ENCODE measurements around the gene DDX5. TPM values are rescaled to one million over a fixed set of nuclear protein-coding genes. Genes with fewer than 3 reads are reported as not detected.

Gene DDX5
- total RNA-seq, 2 donors from 2014 or later = 889 to 3,042 TPM

GRCh38 chr17:64515829-64516228, 9.7 kb upstream of the DDX5 start:
- no peak for DNase-seq (ENCODE audit: low spot score)
- Histone ChIP-seq H3K27ac (no peak overlapping the region), H3K4me3 (no peak overlapping the region), H3K27me3 (replicated peaks; ENCODE audit: insufficient read depth) (no peaks in the 10 kb centered on the region), H3K36me3 (peaks cover 40% of the 10 kb centered on the region), H3K4me1 (ENCODE audit: control insufficient read depth in 1 of 2, low read depth in 2 of 2) (no peaks in the 10 kb centered on the region), H3K9me3 (no peaks in the 10 kb centered on the region)
- TF ChIP-seq CTCF (IDR thresholded peaks at IDR 0.05) = no peak
- no peak for ATAC-seq (ENCODE audit: insufficient number of reproducible peaks, low FRiP score, low read depth)

- no peak overlapping the region for H3K4me3 ChIP-seq
- no peaks in the 10 kb centered on the region for H3K9me3 ChIP-seq
- no peaks in the 10 kb centered on the region for H3K4me1 ChIP-seq (ENCODE audit: control insufficient read depth in 1 of 2, low read depth in 2 of 2)
- no peak for TF ChIP-seq CTCF (IDR thresholded peaks at IDR 0.05)
- peaks cover 44% of the 10 kb centered on the region for H3K36me3 ChIP-seq
- ATAC-seq (ENCODE audit: insufficient number of reproducible peaks, low FRiP score, low read depth) (no peak), DNase-seq (ENCODE audit: low spot score) (no peak)
- H3K27ac ChIP-seq = no peak overlapping the region
- H3K27me3 ChIP-seq (replicated peaks; ENCODE audit: insufficient read depth) = no peaks in the 10 kb centered on the region
Observed at GRCh38 chr17:64515419-64515818, 9.3 kb upstream of the DDX5 start.

- Histone ChIP-seq H3K36me3 (peaks cover 19% of the 10 kb centered on the region), H3K4me1 (ENCODE audit: control insufficient read depth in 1 of 2, low read depth in 2 of 2) (peaks cover 18 to 23% of the 10 kb centered on the region in 2 donors), H3K27ac (no peak overlapping the region), H3K27me3 (replicated peaks; ENCODE audit: insufficient read depth) (no peaks in the 10 kb centered on the region), H3K9me3 (no peaks in the 10 kb centered on the region), H3K4me3 (no peak overlapping the region)
- ATAC-seq (ENCODE audit: insufficient number of reproducible peaks, low FRiP score, low read depth) (no peak), DNase-seq (ENCODE audit: low spot score) (no peak)
- no peak for TF ChIP-seq CTCF (IDR thresholded peaks at IDR 0.05)
Observed at GRCh38 chr17:64509179-64509578, 3.1 kb upstream of the DDX5 start.

GRCh38 chr17:64508683-64509082, 2.6 kb upstream of the DDX5 start:
- DNase-seq (ENCODE audit: low spot score) = no peak
- Histone ChIP-seq H3K36me3 (peaks cover 23% of the 10 kb centered on the region), H3K4me3 (no peak overlapping the region), H3K27me3 (replicated peaks; ENCODE audit: insufficient read depth) (no peaks in the 10 kb centered on the region), H3K4me1 (ENCODE audit: control insufficient read depth in 1 of 2, low read depth in 2 of 2) (peaks cover 22 to 28% of the 10 kb centered on the region in 2 donors), H3K9me3 (no peaks in the 10 kb centered on the region), H3K27ac (no peak overlapping the region)
- no peak for TF ChIP-seq CTCF (IDR thresholded peaks at IDR 0.05)
- no peak for ATAC-seq (ENCODE audit: insufficient number of reproducible peaks, low FRiP score, low read depth)

- Histone ChIP-seq H3K9me3 (no peaks in the 10 kb centered on the region), H3K4me3 (peak overlapping the region; percentile 91), H3K27ac (peak overlapping the region; percentile 100), H3K36me3 (peaks cover 36% of the 10 kb centered on the region), H3K4me1 (ENCODE audit: control insufficient read depth in 1 of 2, low read depth in 2 of 2) (peaks cover 34 to 41% of the 10 kb centered on the region in 2 donors), H3K27me3 (replicated peaks; ENCODE audit: insufficient read depth) (no peaks in the 10 kb centered on the region)
- TF ChIP-seq CTCF (IDR thresholded peaks at IDR 0.05) = peak; percentile 33
- no peak for DNase-seq (ENCODE audit: low spot score)
- no peak for ATAC-seq (ENCODE audit: insufficient number of reproducible peaks, low FRiP score, low read depth)
Observed at GRCh38 chr17:64507413-64507782, 1.3 kb upstream of the DDX5 start.

All from thoracic aorta (tissue), 2 donors.